Spleen (tissue), 7 donors: ENCODE measurements around the gene CEACAM3.

Experiments used
- CTCF ChIP-seq, 11 experiments: fragments of 200-600 bp in 7 of 11; fragments of 450-650 bp in 4 of 11; sonication (generic) in 4 of 11; IDR thresholded peaks in 8 of 11; conservative IDR thresholded peaks in 3 of 11; 1 replicate in 7 of 11; 2 replicates in 4 of 11; pipeline versions ENCODE4 v1.4.0 to v1.8.0; 2016 to 2021; ENCODE audit warnings: antibody characterized with exemption in 11 of 11, inconsistent platforms in 4 of 11, mild to moderate bottlenecking in 1 of 11
- POLR2AphosphoS5 ChIP-seq, 3 donors: sonication (generic); formaldehyde crosslinking; IDR thresholded peaks; one replicate each; pipeline ENCODE4 v1.5.1; 2017; ENCODE audit warnings: antibody characterized with exemption in 3 of 3
- donor health status: DM: no; HTN: no; CAD: no; lungs with moderate emphysema.
- donor health status: DM: no; HTN: no; CAD: no.
- donor health status: DM: no; HTN: no; CAD: no.

- TF ChIP-seq CTCF (IDR thresholded peaks at IDR 0.05 in 8 of 11, conservative IDR thresholded peaks at IDR 0.05 in 3 of 11) (no peak), POLR2AphosphoS5 (IDR thresholded peaks at IDR 0.05) (no peak)
Measured at GRCh38 chr19:41845051-41845590, 48.7 kb downstream of the CEACAM3 start.
